ENCODE measurements around the gene CERS6. TPM values are rescaled to one million over a fixed set of nuclear protein-coding genes. Genes with fewer than 3 reads are reported as not detected.

Gene CERS6
- total RNA-seq, 1 donor, result 23.9 TPM

- no peaks in the 10 kb centered on the region for H3K27me3 ChIP-seq (ENCODE audit: insufficient read depth, low read length)
- no peaks in the 10 kb centered on the region for H3K79me2 ChIP-seq (ENCODE audit: insufficient read depth, low read length)
- H4K20me1 ChIP-seq (ENCODE audit: insufficient read depth, low read length), result no peaks in the 10 kb centered on the region
- H3K4me3 ChIP-seq (ENCODE audit: insufficient read depth, low read length), result no peak overlapping the region
- H3K27ac ChIP-seq (ENCODE audit: low read depth, low read length), result no peak overlapping the region
- no peak overlapping the region for H2AFZ ChIP-seq (ENCODE audit: low read length)
- H3K4me1 ChIP-seq (ENCODE audit: insufficient read depth, low read length), result no peaks in the 10 kb centered on the region
- no peak for DNase-seq (ENCODE audit: insufficient read length, low spot score, missing footprints)
- no peak overlapping the region for H3K4me2 ChIP-seq (ENCODE audit: insufficient read depth, low read length)
- no peak for TF ChIP-seq CTCF (IDR thresholded peaks at IDR 0.05; ENCODE audit: extremely low read depth, low read depth, low read length)
- no peaks in the 10 kb centered on the region for H3K36me3 ChIP-seq (ENCODE audit: insufficient read depth, low read length)
- H3K9me3 ChIP-seq (ENCODE audit: low read depth, low read length), result no peaks in the 10 kb centered on the region
Measured at GRCh38 chr2:168731616-168732015, 275.5 kb downstream of the CERS6 start.

- Histone ChIP-seq H2AFZ (ENCODE audit: low read length) (no peak overlapping the region), H3K4me1 (ENCODE audit: insufficient read depth, low read length) (no peaks in the 10 kb centered on the region), H3K36me3 (ENCODE audit: insufficient read depth, low read length) (no peaks in the 10 kb centered on the region), H3K4me2 (ENCODE audit: insufficient read depth, low read length) (no peak overlapping the region), H3K9me3 (ENCODE audit: low read depth, low read length) (no peaks in the 10 kb centered on the region), H4K20me1 (ENCODE audit: insufficient read depth, low read length) (no peaks in the 10 kb centered on the region), H3K27me3 (ENCODE audit: insufficient read depth, low read length) (no peaks in the 10 kb centered on the region), H3K27ac (ENCODE audit: low read depth, low read length) (no peak overlapping the region), H3K4me3 (ENCODE audit: insufficient read depth, low read length) (no peak overlapping the region), H3K79me2 (ENCODE audit: insufficient read depth, low read length) (no peaks in the 10 kb centered on the region)
- no peak for DNase-seq (ENCODE audit: insufficient read length, low spot score, missing footprints)
- TF ChIP-seq CTCF (IDR thresholded peaks at IDR 0.05; ENCODE audit: extremely low read depth, low read depth, low read length), result no peak
Measured at GRCh38 chr2:168732100-168732499, 276.0 kb downstream of the CERS6 start.

GRCh38 chr2:168732506-168732905 is 276.4 kb downstream of the CERS6 start:
- no peak for DNase-seq (ENCODE audit: insufficient read length, low spot score, missing footprints)
- no peak overlapping the region for H3K4me2 ChIP-seq (ENCODE audit: insufficient read depth, low read length)
- H3K9me3 ChIP-seq (ENCODE audit: low read depth, low read length), result no peaks in the 10 kb centered on the region

GRCh38 chr2:168734199-168734760 is 278.2 kb downstream of the CERS6 start:
- Histone ChIP-seq H3K36me3 (ENCODE audit: insufficient read depth, low read length) (no peaks in the 10 kb centered on the region), H3K4me3 (ENCODE audit: insufficient read depth, low read length) (no peak overlapping the region), H3K9me3 (ENCODE audit: low read depth, low read length) (no peaks in the 10 kb centered on the region), H3K4me2 (ENCODE audit: insufficient read depth, low read length) (no peak overlapping the region), H3K27ac (ENCODE audit: low read depth, low read length) (no peak overlapping the region), H2AFZ (ENCODE audit: low read length) (no peak overlapping the region), H3K79me2 (ENCODE audit: insufficient read depth, low read length) (no peaks in the 10 kb centered on the region), H3K4me1 (ENCODE audit: insufficient read depth, low read length) (no peaks in the 10 kb centered on the region), H3K27me3 (ENCODE audit: insufficient read depth, low read length) (no peaks in the 10 kb centered on the region), H4K20me1 (ENCODE audit: insufficient read depth, low read length) (no peaks in the 10 kb centered on the region)
- no peak for TF ChIP-seq CTCF (IDR thresholded peaks at IDR 0.05; ENCODE audit: extremely low read depth, low read depth, low read length)
- no peak for DNase-seq (ENCODE audit: insufficient read length, low spot score, missing footprints)

More at GRCh38 chr2:168732506-168732905, 276.4 kb downstream of the CERS6 start:
- H3K4me3 ChIP-seq (ENCODE audit: insufficient read depth, low read length), result no peak overlapping the region
- H3K27ac ChIP-seq (ENCODE audit: low read depth, low read length), result no peak overlapping the region
- no peak overlapping the region for H2AFZ ChIP-seq (ENCODE audit: low read length)
- no peak for TF ChIP-seq CTCF (IDR thresholded peaks at IDR 0.05; ENCODE audit: extremely low read depth, low read depth, low read length)
- H3K79me2 ChIP-seq (ENCODE audit: insufficient read depth, low read length), result no peaks in the 10 kb centered on the region
- no peaks in the 10 kb centered on the region for H3K36me3 ChIP-seq (ENCODE audit: insufficient read depth, low read length)
- no peaks in the 10 kb centered on the region for H3K27me3 ChIP-seq (ENCODE audit: insufficient read depth, low read length)
- no peaks in the 10 kb centered on the region for H4K20me1 ChIP-seq (ENCODE audit: insufficient read depth, low read length)
- H3K4me1 ChIP-seq (ENCODE audit: insufficient read depth, low read length), result no peaks in the 10 kb centered on the region

Measured in osteoblast (primary cell).